GM12891 (cell line): ENCODE results near the gene HS6ST2.
"Not testable (repeated sequence)": the region's sequence is repeated elsewhere in the genome, so short reads cannot be mapped to it uniquely, and the experiment has no call there.

Experiments used
- DNase-seq: peaks from one replicate; pipeline ENCODE4 v3.0.0; 2011; ENCODE audit warnings: low spot score; ENCODE audit not compliant: insufficient read length
- FAIRE-seq: peaks from 2 replicates; lab custom pipeline; 2011; peaks lifted over from hg19 to GRCh38; lab: Jason Lieb, UNC
- PAX5 ChIP-seq: IDR thresholded peaks from 2 replicates; pipeline ENCODE4 v1.6.1; 2011; ENCODE audit warnings: low read length, moderate library complexity, mild to moderate bottlenecking; ENCODE audit not compliant: insufficient read depth, severe bottlenecking
- POLR2A ChIP-seq: IDR thresholded peaks from 2 replicates; pipeline ENCODE4 v1.6.1; 2011; ENCODE audit warnings: low read depth, low read length, control low read depth
- POLR2AphosphoS5 ChIP-seq: IDR thresholded peaks from 2 replicates; pipeline ENCODE4 v1.6.1; 2011; ENCODE audit warnings: low read depth, low read length, control low read depth
- POU2F2 ChIP-seq: IDR thresholded peaks from 2 replicates; pipeline ENCODE4 v1.6.1; 2011; ENCODE audit warnings: low read depth, mild to moderate bottlenecking, control low read depth, low read length, moderate library complexity
- SPI1 ChIP-seq: IDR thresholded peaks from 2 replicates; pipeline ENCODE4 v1.6.1; 2011; ENCODE audit warnings: low read depth, low read length, control low read depth
- TAF1 ChIP-seq: IDR thresholded peaks from 2 replicates; pipeline ENCODE4 v1.6.1; 2011; ENCODE audit warnings: low read depth, low read length, control low read depth

Gene HS6ST2

GRCh38 chrX:132887569-132887968 is 70.9 kb downstream of the HS6ST2 start:
- no peak for DNase-seq
- TF ChIP-seq POLR2AphosphoS5, result no peak
- no peak for TF ChIP-seq POLR2A
- no peak for TF ChIP-seq POU2F2
- no peak for TF ChIP-seq SPI1
- no peak for TF ChIP-seq TAF1
- TF ChIP-seq PAX5, result no peak
- no peak for FAIRE-seq

- no peak for TF ChIP-seq TAF1
- TF ChIP-seq PAX5, result no peak
- no peak for TF ChIP-seq POLR2AphosphoS5
- TF ChIP-seq SPI1, result no peak
- no peak for TF ChIP-seq POLR2A
- no peak for TF ChIP-seq POU2F2
- DNase-seq (no peak), FAIRE-seq (no peak)
Measured at GRCh38 chrX:132883358-132883915, 75.0 kb downstream of the HS6ST2 start.

- not testable (repeated sequence) for FAIRE-seq
Measured at GRCh38 chrX:132880753-132881152, 77.7 kb downstream of the HS6ST2 start.

GRCh38 chrX:132877954-132878536 is 80.4 kb downstream of the HS6ST2 start:
- no peak for DNase-seq
- FAIRE-seq, result no peak
- TF ChIP-seq POLR2AphosphoS5 (no peak), SPI1 (no peak), POLR2A (no peak), TAF1 (no peak), PAX5 (no peak), POU2F2 (no peak)

More at GRCh38 chrX:132880753-132881152, 77.7 kb downstream of the HS6ST2 start:
- DNase-seq, result not testable (repeated sequence)

- TF ChIP-seq POLR2A (no peak), POLR2AphosphoS5 (no peak), TAF1 (no peak), POU2F2 (no peak), SPI1 (no peak), PAX5 (no peak)
- no peak for DNase-seq
- FAIRE-seq, result no peak
Measured at GRCh38 chrX:132876523-132877338, 81.7 kb downstream of the HS6ST2 start.

- DNase-seq (no peak), FAIRE-seq (no peak)
- TF ChIP-seq POLR2A, result no peak
- no peak for TF ChIP-seq POU2F2
- TF ChIP-seq TAF1, result no peak
- no peak for TF ChIP-seq PAX5
- TF ChIP-seq SPI1, result no peak
- no peak for TF ChIP-seq POLR2AphosphoS5
Measured at GRCh38 chrX:132875650-132876522, 82.5 kb downstream of the HS6ST2 start.

GRCh38 chrX:132862562-132862961 is 95.9 kb downstream of the HS6ST2 start:
- no peak for TF ChIP-seq POLR2AphosphoS5
- no peak for TF ChIP-seq POLR2A
- TF ChIP-seq SPI1, result no peak
- TF ChIP-seq PAX5, result no peak
- TF ChIP-seq POU2F2, result no peak
- no peak for FAIRE-seq
- DNase-seq, result no peak

GRCh38 chrX:132861076-132861475 is 97.4 kb downstream of the HS6ST2 start:
- no peak for DNase-seq
- no peak for FAIRE-seq
- TF ChIP-seq SPI1 (no peak), POLR2AphosphoS5 (no peak)

- FAIRE-seq (no peak), DNase-seq (no peak)
- TF ChIP-seq TAF1 (no peak), POLR2AphosphoS5 (no peak), POLR2A (no peak)
Measured at GRCh38 chrX:132860200-132860599, 98.2 kb downstream of the HS6ST2 start.

GRCh38 chrX:132858018-132858417 is 100.4 kb downstream of the HS6ST2 start:
- DNase-seq (no peak), FAIRE-seq (no peak)
- TF ChIP-seq PAX5 (no peak), POLR2A (no peak), SPI1 (no peak), TAF1 (no peak), POU2F2 (no peak), POLR2AphosphoS5 (no peak)
